SU-DHL-6 (cell line): Measurements from ENCODE around the gene GRK2.

Experiments used
- H2AFZ ChIP-seq: fragments of 200-600 bp; sonication (generic); 2 replicates; pipeline ENCODE4 v1.6.1; 2014; ENCODE audit warnings: low read depth, mild to moderate bottlenecking, moderate library complexity, mixed read lengths, antibody characterized with exemption, low read length; ENCODE audit not compliant: severe bottlenecking
- H3F3A ChIP-seq: fragments of 200-600 bp; shearing (Covaris generic); 2 replicates; pipeline ENCODE4 v1.6.0; 2016; ENCODE audit warnings: antibody characterized with exemption, mild to moderate bottlenecking; ENCODE audit not compliant: insufficient read depth
- H3K27ac ChIP-seq: fragments of 200-600 bp; sonication (generic); 2 replicates; pipeline ENCODE4 v1.5.1; 2016; ENCODE audit warnings: low read depth, mild to moderate bottlenecking, low read length, moderate library complexity, mixed read lengths
- H3K27me3 ChIP-seq: fragments of 200-600 bp; sonication (generic), shearing (Covaris generic); 2 replicates; pipeline ENCODE4 v1.6.0; 2014; ENCODE audit warnings: mild to moderate bottlenecking, low read length
- H3K36me3 ChIP-seq: fragments of 200-600 bp; sonication (generic); 2 replicates; pipeline ENCODE4 v1.6.1; 2014; ENCODE audit warnings: mild to moderate bottlenecking, low read length, mixed read lengths
- H3K4me2 ChIP-seq: fragments of 300-600, 200-600 bp; shearing (Covaris generic), sonication (generic); 2 replicates; pipeline ENCODE4 v1.6.0; 2014; ENCODE audit warnings: low read length, low read depth, mild to moderate bottlenecking; ENCODE audit not compliant: poor library complexity, severe bottlenecking
- H3K4me3 ChIP-seq: fragments of 200-600 bp; sonication (generic); 2 replicates; pipeline ENCODE4 v1.5.1; 2014; ENCODE audit warnings: antibody characterized with exemption, low read length, mild to moderate bottlenecking, mixed read lengths; ENCODE audit not compliant: insufficient read depth, poor library complexity, severe bottlenecking
- H3K79me2 ChIP-seq: fragments of 200-600 bp; sonication (generic); 2 replicates; pipeline ENCODE4 v1.6.1; 2014; ENCODE audit warnings: mild to moderate bottlenecking, low read length, moderate library complexity; ENCODE audit not compliant: insufficient read depth
- H3K9ac ChIP-seq: fragments of 200-600 bp; sonication (generic); 2 replicates; pipeline ENCODE4 v1.7.0; 2014; ENCODE audit warnings: mild to moderate bottlenecking, low read length
- H3K9me2 ChIP-seq: fragments of 200-600 bp; sonication (generic); replicated peaks from 2 replicates; pipeline ENCODE4 v1.6.1; 2014; ENCODE audit warnings: low read length; ENCODE audit not compliant: insufficient read depth
- H3K9me3 ChIP-seq: fragments of 200-600 bp; sonication (generic); 2 replicates; pipeline ENCODE4 v1.6.1; 2014; ENCODE audit warnings: low read length, mixed read lengths; ENCODE audit not compliant: insufficient read depth
- H4K20me1 ChIP-seq: fragments of 200-600 bp; sonication (generic); 2 replicates; pipeline ENCODE4 v1.6.1; 2014; ENCODE audit warnings: low read depth, mild to moderate bottlenecking, antibody characterized with exemption, low read length, moderate library complexity, mixed read lengths
- CTCF ChIP-seq: fragments of 200-600 bp; sonication (generic); IDR thresholded peaks from one replicate; pipeline ENCODE4 v1.5.1; 2017; ENCODE audit warnings: antibody characterized with exemption, mild to moderate bottlenecking, low read length, moderate library complexity; ENCODE audit not compliant: insufficient read depth, poor library complexity, severe bottlenecking
- EZH2phosphoT487 ChIP-seq: fragments of 200-600 bp; sonication (generic), shearing (Covaris generic); conservative IDR thresholded peaks from 2 replicates; pipeline ENCODE4 v1.6.1; 2018; ENCODE audit warnings: mild to moderate bottlenecking, antibody characterized with exemption, low read length, moderate library complexity, mixed read lengths

GRK2 gene

GRCh38 chr11:67282155-67282875 lies 16.0 kb downstream of the GRK2 start:
- H3K36me3 ChIP-seq, result peaks cover 3% of the 10 kb centered on the region; the same call in 1 of the 2 replicates
- peaks cover 18% of the 10 kb centered on the region for H3K79me2 ChIP-seq
- peaks cover 11% of the 10 kb centered on the region for H3F3A ChIP-seq
- no peak overlapping the region for H3K27ac ChIP-seq
- H4K20me1 ChIP-seq, result no peaks in the 10 kb centered on the region
- no peak for TF ChIP-seq EZH2phosphoT487
- no peak for TF ChIP-seq CTCF
- no peak overlapping the region for H3K4me3 ChIP-seq
- no peak overlapping the region for H2AFZ ChIP-seq
- no peaks in the 10 kb centered on the region for H3K9me2 ChIP-seq
- H3K4me2 ChIP-seq, result no peak overlapping the region
- no peaks in the 10 kb centered on the region for H3K27me3 ChIP-seq
- no peaks in the 10 kb centered on the region for H3K9me3 ChIP-seq
- H3K9ac ChIP-seq, result no peak overlapping the region

GRCh38 chr11:67282876-67283371 lies 16.7 kb downstream of the GRK2 start:
- no peaks in the 10 kb centered on the region for H3K9me3 ChIP-seq
- peaks cover 16% of the 10 kb centered on the region for H3K79me2 ChIP-seq
- no peaks in the 10 kb centered on the region for H4K20me1 ChIP-seq
- no peak overlapping the region for H3K27ac ChIP-seq
- TF ChIP-seq EZH2phosphoT487 (no peak), CTCF (no peak)
- H3F3A ChIP-seq, result peaks cover 17% of the 10 kb centered on the region
- H3K9ac ChIP-seq, result no peak overlapping the region
- no peaks in the 10 kb centered on the region for H3K27me3 ChIP-seq
- H3K36me3 ChIP-seq, result peaks cover 3% of the 10 kb centered on the region; the same call in 1 of the 2 replicates
- no peak overlapping the region for H3K4me3 ChIP-seq
- no peak overlapping the region for H3K4me2 ChIP-seq
- H2AFZ ChIP-seq, result no peak overlapping the region
- no peaks in the 10 kb centered on the region for H3K9me2 ChIP-seq

GRCh38 chr11:67283481-67283963 lies 17.2 kb downstream of the GRK2 start:
- Histone ChIP-seq H3K79me2 (peaks cover 10% of the 10 kb centered on the region), H3K4me3 (no peak overlapping the region), H3F3A (peaks cover 20% of the 10 kb centered on the region), H3K9me2 (no peaks in the 10 kb centered on the region), H3K27ac (no peak overlapping the region), H3K4me2 (no peak overlapping the region), H3K36me3 (peaks cover 3% of the 10 kb centered on the region; the same call in 1 of the 2 replicates), H3K27me3 (no peaks in the 10 kb centered on the region), H3K9me3 (no peaks in the 10 kb centered on the region), H3K9ac (no peak overlapping the region), H2AFZ (no peak overlapping the region), H4K20me1 (no peaks in the 10 kb centered on the region)
- no peak for TF ChIP-seq CTCF
- TF ChIP-seq EZH2phosphoT487, result no peak
